Measurements from ENCODE around the gene ONECUT3. TPM values are rescaled to one million over a fixed set of nuclear protein-coding genes. Genes with fewer than 3 reads are reported as not detected.

ONECUT3 gene
- total RNA-seq, 2 experiments from 2014 or later: not detected

DNA sequence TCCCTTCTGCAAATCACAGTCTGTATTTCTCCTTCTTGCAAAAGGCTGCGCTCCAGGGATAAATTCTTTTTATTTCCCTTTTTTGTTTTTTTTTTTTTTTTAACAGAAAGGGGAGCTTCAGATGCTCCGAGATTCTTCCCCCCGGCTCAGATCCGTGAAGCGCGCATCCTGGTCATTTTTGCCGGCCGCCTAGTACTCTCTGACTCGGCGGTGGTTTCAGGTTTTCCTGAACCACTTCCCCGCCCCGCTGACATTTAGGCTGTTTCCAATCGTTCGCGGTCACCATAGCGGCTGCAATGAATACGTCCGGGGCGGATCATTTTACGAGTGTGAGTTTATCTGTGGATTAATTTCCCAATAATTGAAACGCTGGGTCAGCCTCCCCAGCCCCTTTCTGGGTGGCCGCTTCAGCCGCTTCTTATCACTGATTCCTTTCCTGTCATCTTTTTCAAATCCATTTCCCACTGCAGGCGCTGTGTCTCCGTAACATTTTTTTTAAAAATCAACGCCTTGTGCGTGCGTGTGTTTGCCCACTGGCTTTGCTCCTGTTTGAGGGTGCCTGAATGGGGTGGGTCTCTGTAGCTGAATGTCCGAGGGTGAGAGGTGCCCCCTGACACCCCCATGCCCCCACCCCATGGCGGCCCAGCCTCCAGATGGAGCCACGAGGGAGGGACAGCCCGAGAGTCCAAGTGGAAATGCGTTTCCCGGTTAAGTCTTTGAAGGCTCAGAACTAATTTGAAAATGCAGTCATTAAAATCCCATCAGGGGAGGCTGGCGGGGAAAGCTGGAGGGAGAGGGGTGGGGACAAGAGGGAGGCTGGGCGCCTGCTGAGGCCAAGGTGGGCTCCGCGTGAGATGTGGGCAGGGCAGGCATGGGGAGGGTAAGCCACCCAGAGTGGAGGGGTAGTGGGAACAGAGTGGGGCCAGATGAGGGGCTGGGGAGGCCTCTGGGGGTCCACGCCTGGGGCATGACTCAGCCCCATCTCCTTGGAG, 10.6 kb downstream of the ONECUT3 start:
- Histone ChIP-seq H4K20me1 (ENCODE audit: insufficient read depth, low read length) (no peaks in the 10 kb centered on the region), H3K36me3 (ENCODE audit: insufficient read depth, low read length) (no peaks in the 10 kb centered on the region), H3K79me2 (ENCODE audit: insufficient read depth, low read depth, low read length) (no peaks in the 10 kb centered on the region), H3K9me3 (ENCODE audit: low read length) (no peaks in the 10 kb centered on the region), H2AFZ (ENCODE audit: low read length) (no peak overlapping the region), H3K4me3 (ENCODE audit: low read depth, low read length, poor library complexity, severe bottlenecking) (no peak overlapping the region), H3K27ac (ENCODE audit: low read depth, low read length, poor library complexity, severe bottlenecking) (no peak overlapping the region), H3K4me1 (ENCODE audit: insufficient read depth, low read length, poor library complexity, severe bottlenecking) (peaks cover 10% of the 10 kb centered on the region), H3K4me2 (ENCODE audit: low read length) (no peak overlapping the region), H3K9me2 (ENCODE audit: insufficient read depth, low read length) (no peaks in the 10 kb centered on the region)
- TF ChIP-seq CTCF (conservative IDR thresholded peaks at IDR 0.05; ENCODE audit: low read length): no peak
- TF ChIP-seq EZH2phosphoT487 (IDR thresholded peaks at IDR 0.05; ENCODE audit: borderline replicate concordance, low read depth, low read length): no peak
- no TSS peak for BruUV-seq (replicated peaks)
- intact Hi-C loops (cut with micrococcal nuclease; ENCODE audit: unreplicated experiment): no loop called here
- no peak for DNase-seq (ENCODE audit: low spot score)
- POLR2A ChIA-PET: no interaction called here
- CTCF ChIA-PET (ENCODE audit: unreplicated experiment): no interaction called here

DNA sequence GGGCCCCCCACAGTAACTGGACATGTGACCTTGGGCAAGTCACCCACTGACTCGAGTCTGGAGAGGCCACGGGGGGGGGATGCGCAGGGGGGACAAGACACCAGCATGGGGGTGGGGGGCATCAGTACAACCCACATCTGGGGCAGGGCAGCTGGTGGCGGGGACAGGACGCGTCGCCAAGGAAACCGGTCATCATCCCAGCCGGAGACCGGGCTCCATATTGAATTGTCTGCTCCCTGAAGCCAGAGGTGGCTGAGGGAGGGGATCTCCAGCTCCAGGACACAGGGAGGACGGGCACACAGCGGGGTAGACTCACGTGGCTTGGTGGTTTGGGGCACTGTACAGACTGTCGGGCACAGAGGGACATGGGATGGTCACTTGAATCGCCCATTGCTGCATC, 11.4 kb downstream of the ONECUT3 start:
- Histone ChIP-seq H3K4me2 (ENCODE audit: low read length) (no peak overlapping the region), H4K20me1 (ENCODE audit: insufficient read depth, low read length) (no peaks in the 10 kb centered on the region), H3K9me3 (ENCODE audit: low read length) (no peaks in the 10 kb centered on the region), H3K27ac (ENCODE audit: low read depth, low read length, poor library complexity, severe bottlenecking) (no peak overlapping the region), H3K79me2 (ENCODE audit: insufficient read depth, low read depth, low read length) (no peaks in the 10 kb centered on the region), H3K36me3 (ENCODE audit: insufficient read depth, low read length) (no peaks in the 10 kb centered on the region), H2AFZ (ENCODE audit: low read length) (no peak overlapping the region), H3K9me2 (ENCODE audit: insufficient read depth, low read length) (no peaks in the 10 kb centered on the region), H3K4me1 (ENCODE audit: insufficient read depth, low read length, poor library complexity, severe bottlenecking) (peaks cover 10% of the 10 kb centered on the region), H3K4me3 (ENCODE audit: low read depth, low read length, poor library complexity, severe bottlenecking) (no peak overlapping the region)
- POLR2A ChIA-PET: interaction anchor here (0.6 kb wide), 1 partner anchor 8 kb away, joined by 4 read pairs; no protein-coding TSS in a partner anchor
- no TSS peak for BruUV-seq (replicated peaks)
- no peak for TF ChIP-seq EZH2phosphoT487 (IDR thresholded peaks at IDR 0.05; ENCODE audit: borderline replicate concordance, low read depth, low read length)
- TF ChIP-seq CTCF (conservative IDR thresholded peaks at IDR 0.05; ENCODE audit: low read length): no peak
- DNase-seq (ENCODE audit: low spot score): no peak
- intact Hi-C loops (cut with micrococcal nuclease; ENCODE audit: unreplicated experiment): no loop called here
- CTCF ChIA-PET (ENCODE audit: unreplicated experiment): no interaction called here

Data from OCI-LY7 (cell line).